GM12801 (cell line): ENCODE results near the gene NGFR.

Source experiments
- CTCF ChIP-seq: IDR thresholded peaks from one replicate; pipeline ENCODE4 v1.5.1; 2011; ENCODE audit warnings: control low read depth; ENCODE audit not compliant: insufficient read length; ENCODE audit errors: extremely low read depth

Gene NGFR

GRCh38 chr17:49521471-49522356 is 26.6 kb downstream of the NGFR start:
- TF ChIP-seq CTCF = no peak

GRCh38 chr17:49522357-49522890 is 27.3 kb downstream of the NGFR start:
- no peak for TF ChIP-seq CTCF

- TF ChIP-seq CTCF = no peak
These were observed 28.1 kb downstream of the NGFR start for GRCh38 chr17:49523196-49523595.

GRCh38 chr17:49523706-49524472 is 28.8 kb downstream of the NGFR start:
- no peak for TF ChIP-seq CTCF

- no peak for TF ChIP-seq CTCF
These were observed 29.6 kb downstream of the NGFR start for GRCh38 chr17:49524473-49525359.

- TF ChIP-seq CTCF = no peak
These were observed 31.0 kb downstream of the NGFR start for GRCh38 chr17:49525831-49526741.
